ENCODE results near the gene MDH1B. TPM values are rescaled to one million over a fixed set of nuclear protein-coding genes. Genes with fewer than 3 reads are reported as not detected.
"Not testable (repeated sequence)": the region's sequence is repeated elsewhere in the genome, so short reads cannot be mapped to it uniquely, and the experiment has no call there.

Gene MDH1B
- total RNA-seq, 2 donors from 2014 or later = 1.0 to 3.0 TPM

GRCh38 chr2:206727287-206727686 is 37.8 kb downstream of the MDH1B start:
- ATAC-seq (no peak), DNase-seq (no peak)
- Histone ChIP-seq H3K36me3 (replicated peaks in 1 of 2; ENCODE audit: insufficient read depth in 1 of 2, low read depth in 2 of 2) (no peaks in the 10 kb centered on the region), H3K27me3 (no peaks in the 10 kb centered on the region), H3K4me1 (no peaks in the 10 kb centered on the region), H3K4me3 (no peak overlapping the region), H3K27ac (no peak overlapping the region), H3K9me3 (no peaks in the 10 kb centered on the region)
- TF ChIP-seq CTCF (IDR thresholded peaks at IDR 0.05) (no peak), POLR2A (IDR thresholded peaks at IDR 0.05) (no peak)
- WGBS, 2 donors = 73 to 79% methylated on average over 2 of the region's 2 CpGs
- intact Hi-C loops (cut with DNase I) = no loop called here

- Histone ChIP-seq H3K4me3 (no peak overlapping the region), H3K36me3 (replicated peaks in 1 of 2; ENCODE audit: insufficient read depth in 1 of 2, low read depth in 2 of 2) (no peaks in the 10 kb centered on the region), H3K9me3 (no peaks in the 10 kb centered on the region), H3K27me3 (no peaks in the 10 kb centered on the region), H3K4me1 (no peaks in the 10 kb centered on the region), H3K27ac (no peak overlapping the region)
- DNase-seq = no peak
- intact Hi-C loops (cut with DNase I) = no loop called here
- no peak for ATAC-seq
- TF ChIP-seq CTCF (IDR thresholded peaks at IDR 0.05) = no peak
- TF ChIP-seq POLR2A (IDR thresholded peaks at IDR 0.05) = no peak
- WGBS, 2 donors = 78 to 80% methylated on average over 1 of the region's 1 CpG
Observed at GRCh38 chr2:206723288-206723687, 41.8 kb downstream of the MDH1B start.

- no peaks in the 10 kb centered on the region for H3K9me3 ChIP-seq
- WGBS, 2 donors = 69 to 70% methylated on average over 4 of the region's 4 CpGs
- no peak overlapping the region for H3K4me3 ChIP-seq
- intact Hi-C loops (cut with DNase I) = no loop called here
- DNase-seq (no peak), ATAC-seq (no peak)
- H3K36me3 ChIP-seq (replicated peaks in 1 of 2; ENCODE audit: insufficient read depth in 1 of 2, low read depth in 2 of 2) = no peaks in the 10 kb centered on the region
- H3K27ac ChIP-seq = no peak overlapping the region
- TF ChIP-seq POLR2A (IDR thresholded peaks at IDR 0.05) (no peak), CTCF (IDR thresholded peaks at IDR 0.05) (no peak)
- H3K4me1 ChIP-seq = no peaks in the 10 kb centered on the region
- H3K27me3 ChIP-seq = no peaks in the 10 kb centered on the region
Observed at GRCh38 chr2:206721256-206721920, 43.7 kb downstream of the MDH1B start.

- H3K27ac ChIP-seq = no peak within 1 kb of the TSS
- no peaks in the 10 kb centered on the region for H3K36me3 ChIP-seq (replicated peaks in 1 of 2; ENCODE audit: insufficient read depth in 1 of 2, low read depth in 2 of 2)
- H3K4me1 ChIP-seq = no peaks in the 10 kb centered on the region
- intact Hi-C loops (cut with DNase I) = no loop called here
- DNase-seq (no peak), ATAC-seq (no peak)
- no peaks in the 10 kb centered on the region for H3K9me3 ChIP-seq
- WGBS, 2 donors = 68 to 69% methylated on average over 1 of the region's 1 CpG
- no peak within 1 kb of the TSS for H3K4me3 ChIP-seq
- H3K27me3 ChIP-seq = no peaks in the 10 kb centered on the region
- TF ChIP-seq POLR2A (IDR thresholded peaks at IDR 0.05) = no peak
- no peak for TF ChIP-seq CTCF (IDR thresholded peaks at IDR 0.05)
Observed at GRCh38 chr2:206718296-206718695, 46.8 kb downstream of the MDH1B start, which contains the start of gene DYTN. Gene DYTN, minus strand, starts transcription at chr2:206718396. Its CDS starts 117 bp downstream, at chr2:206718279.

DNA sequence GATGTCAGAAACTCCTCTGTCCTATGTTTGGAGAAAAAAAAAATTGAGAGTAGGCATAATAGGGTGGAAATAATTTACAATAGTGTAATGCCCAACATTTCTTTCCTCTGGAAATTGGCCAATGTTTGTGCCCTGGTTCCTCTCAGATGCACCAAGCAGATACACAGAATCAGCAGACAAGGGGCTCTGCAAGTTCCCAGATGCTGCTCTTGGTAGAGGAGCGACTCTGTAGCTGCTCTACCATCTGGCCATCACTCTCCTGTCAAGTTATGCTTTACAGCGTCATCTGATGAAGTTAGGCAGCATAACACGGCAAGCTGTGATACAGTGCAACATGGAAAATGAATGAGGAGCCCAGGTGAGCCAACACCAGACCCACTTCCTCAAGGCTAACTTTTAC is 48.5 kb downstream of the MDH1B start:
- 77 to 79% methylated on average over 3 of the region's 3 CpGs for WGBS, 2 donors
- no peaks in the 10 kb centered on the region for H3K4me1 ChIP-seq
- TF ChIP-seq CTCF (IDR thresholded peaks at IDR 0.05) = no peak
- H3K9me3 ChIP-seq = no peaks in the 10 kb centered on the region
- intact Hi-C loops (cut with DNase I) = no loop called here
- H3K36me3 ChIP-seq (replicated peaks in 1 of 2; ENCODE audit: insufficient read depth in 1 of 2, low read depth in 2 of 2) = no peaks in the 10 kb centered on the region
- H3K27ac ChIP-seq = no peak overlapping the region
- H3K27me3 ChIP-seq = no peaks in the 10 kb centered on the region
- DNase-seq (no peak), ATAC-seq (no peak)
- H3K4me3 ChIP-seq = no peak overlapping the region

GRCh38 chr2:206715183-206715582 is 49.9 kb downstream of the MDH1B start:
- H3K27ac ChIP-seq; H3K27me3 ChIP-seq; ATAC-seq; intact Hi-C loops (cut with DNase I); H3K9me3 ChIP-seq; H3K4me1 ChIP-seq; H3K4me3 ChIP-seq; DNase-seq; H3K36me3 ChIP-seq (replicated peaks in 1 of 2; ENCODE audit: insufficient read depth in 1 of 2, low read depth in 2 of 2): not testable (repeated sequence)
- WGBS, 2 donors = 49 to 51% methylated on average over 3 to 4 of the region's 4 CpGs
